Endothelial cell of umbilical vein (primary cell): ENCODE results near the gene RPS28. TPM values are rescaled to one million over a fixed set of nuclear protein-coding genes. Genes with fewer than 3 reads are reported as not detected.

ENCODE experiments used
- BruUV-seq: library from RNA; stranded (reverse); fragments of 400-500 nt; replicated peaks from 2 replicates; lab custom pipeline; 2021; lab: Mats Ljungman, UMichigan
- CTCF ChIA-PET: fragments of 300-600, 350-600 bp; sonication (Branson Sonifier 250); formaldehyde crosslinking; loops from one replicate; lab custom pipeline; 2021; ENCODE audit warnings: antibody characterized with exemption, inconsistent platforms; lab: Charles Lee
- POLR2A ChIA-PET: fragments of 300-600, 350-600 bp; sonication (Branson Sonifier 250); formaldehyde crosslinking; loops from one replicate; lab custom pipeline; 2021; ENCODE audit warnings: antibody characterized with exemption, inconsistent platforms; lab: Charles Lee
- DNase-seq: peaks from one replicate; pipeline ENCODE4 v3.0.0-alpha.2; 2011; ENCODE audit warnings: low read depth, low spot score
- FAIRE-seq: peaks from 2 replicates; lab custom pipeline; 2011; peaks lifted over from hg19 to GRCh38; lab: Jason Lieb, UNC
- H2AFZ ChIP-seq: 2 replicates; pipeline ENCODE4 v1.6.0; 2012; ENCODE audit warnings: low read depth, low read length, control low read depth, inconsistent platforms
- H3K27ac ChIP-seq: 2 replicates; pipeline ENCODE4 v1.5.1; 2011; ENCODE audit warnings: low read depth, mild to moderate bottlenecking, control low read depth, low read length, moderate library complexity; ENCODE audit not compliant: insufficient read depth
- H3K27me3 ChIP-seq, 2 experiments: 2 replicates each; pipeline versions ENCODE4 v1.6.0 to v1.6.1; 2011; ENCODE audit warnings: low read length in 2 of 2, mixed read lengths in 1 of 2; ENCODE audit not compliant: control insufficient read depth in 2 of 2, insufficient read depth in 2 of 2
- H3K36me3 ChIP-seq, 2 experiments: 2 replicates in 1 of 2; 3 replicates in 1 of 2; pipeline ENCODE4 v1.5.1; 2011; ENCODE audit warnings: low read length in 2 of 2, mild to moderate bottlenecking in 1 of 2, moderate library complexity in 1 of 2; ENCODE audit not compliant: control insufficient read depth in 2 of 2, insufficient read depth in 2 of 2; ENCODE audit errors: extremely low read depth in 1 of 2
- H3K4me1 ChIP-seq: 3 replicates; pipeline ENCODE4 v1.5.1; 2011; ENCODE audit warnings: mild to moderate bottlenecking, low read length; ENCODE audit not compliant: control insufficient read depth, insufficient read depth; ENCODE audit errors: extremely low read depth
- H3K4me2 ChIP-seq: 2 replicates; pipeline ENCODE4 v1.6.1; 2011; ENCODE audit warnings: low read length, control low read depth, mixed read lengths; ENCODE audit not compliant: insufficient read depth
- H3K4me3 ChIP-seq, 3 experiments: fragments of 200-600 bp in 1 of 3; sonication (generic), shearing (Covaris generic) in 1 of 3; replicated peaks in 1 of 3; 2 replicates each; pipeline ENCODE4 v1.5.1; 2011 to 2016; ENCODE audit warnings: control low read depth in 3 of 3, low read length in 3 of 3, mild to moderate bottlenecking in 2 of 3, inconsistent platforms in 1 of 3, low read depth in 1 of 3, moderate library complexity in 1 of 3; ENCODE audit not compliant: insufficient read depth in 1 of 3
- H3K79me2 ChIP-seq: 2 replicates; pipeline ENCODE4 v1.6.0; 2012; ENCODE audit warnings: low read length, inconsistent platforms; ENCODE audit not compliant: control insufficient read depth, insufficient read depth
- H3K9ac ChIP-seq: replicated peaks from 2 replicates; pipeline ENCODE3; 2011; ENCODE audit warnings: low read length, control low read depth; ENCODE audit not compliant: insufficient read depth; ENCODE audit errors: extremely low read depth
- H3K9me1 ChIP-seq: replicated peaks from 3 replicates; pipeline ENCODE4 v1.6.0; 2011; ENCODE audit warnings: mild to moderate bottlenecking, low read length; ENCODE audit not compliant: control insufficient read depth, insufficient read depth; ENCODE audit errors: extremely low read depth
- H3K9me3 ChIP-seq: replicated peaks from 2 replicates; pipeline ENCODE4 v1.5.1; 2012; ENCODE audit warnings: low read length, inconsistent platforms; ENCODE audit not compliant: control insufficient read depth, insufficient read depth
- H4K20me1 ChIP-seq: replicated peaks from 2 replicates; pipeline ENCODE3; 2011; ENCODE audit warnings: mild to moderate bottlenecking, low read length; ENCODE audit not compliant: control insufficient read depth, insufficient read depth; ENCODE audit errors: extremely low read depth
- CTCF ChIP-seq, 2 donors: IDR thresholded peaks; 1 replicate in 1 of 2; 2 replicates in 1 of 2; pipeline ENCODE4 v1.5.1; 2011; ENCODE audit warnings: low read length in 2 of 2, mild to moderate bottlenecking in 2 of 2, moderate library complexity in 2 of 2, control low read depth in 1 of 2, inconsistent platforms in 1 of 2, low read depth in 1 of 2; ENCODE audit not compliant: insufficient read depth in 1 of 2; ENCODE audit errors: extremely low read depth in 1 of 2
- EZH2 ChIP-seq: IDR thresholded peaks from 2 replicates; pipeline ENCODE4 v1.6.1; 2012; ENCODE audit warnings: borderline replicate concordance, low read depth, mild to moderate bottlenecking, moderate library complexity, low read length, inconsistent platforms; ENCODE audit not compliant: severe bottlenecking
- FOS ChIP-seq: IDR thresholded peaks from 2 replicates; pipeline ENCODE4 v1.6.1; 2011; ENCODE audit warnings: mild to moderate bottlenecking, low read length, moderate library complexity, borderline replicate concordance; ENCODE audit not compliant: insufficient read depth
- GATA2 ChIP-seq: IDR thresholded peaks from 2 replicates; pipeline ENCODE4 v1.7.0; 2011; ENCODE audit warnings: low read depth, mild to moderate bottlenecking, moderate library complexity, mixed read lengths, low read length; ENCODE audit not compliant: insufficient read length, insufficient read depth
- JUN ChIP-seq: IDR thresholded peaks from 2 replicates; pipeline ENCODE4 v1.6.1; 2011; ENCODE audit warnings: borderline replicate concordance, low read depth; ENCODE audit not compliant: insufficient read length, insufficient read depth
- MYC ChIP-seq: IDR thresholded peaks from one replicate; pipeline ENCODE4 v1.6.1; 2011; ENCODE audit warnings: mild to moderate bottlenecking, low read depth, low read length
- POLR2A ChIP-seq: IDR thresholded peaks from 2 replicates; pipeline ENCODE4 v1.6.1; 2012; ENCODE audit warnings: low read depth, mild to moderate bottlenecking, control low read depth, low read length
- POLR2AphosphoS5 ChIP-seq: IDR thresholded peaks from 2 replicates; pipeline ENCODE4 v1.6.1; 2012; ENCODE audit warnings: low read depth, mild to moderate bottlenecking, control low read depth, low read length, moderate library complexity; ENCODE audit not compliant: insufficient read depth
- dilution Hi-C: fragments of 300-500 bp; cut with MboI; formaldehyde crosslinking; loops from one replicate; pipeline ENCODE4 v1.15.0; 2019; ENCODE audit warnings: low sequenced_read_pairs; ENCODE audit not compliant: extremely low pct_ligation_motif_present
- intact Hi-C: fragments of 100-400 bp; cut with micrococcal nuclease; formaldehyde crosslinking; loops from one replicate; pipeline ENCODE4 v1.10.0; 2022
- polyA plus RNA-seq, 4 experiments: library from polyadenylated mRNA; depleted of rRNA in 3 of 4; stranded (reverse) in 3 of 4; unstranded in 1 of 4; fragments of >200 nt; gene quantifications; 2 replicates each; pipeline versions ENCODE4 v1.2.1 to v1.2.3, GENCODE V29; 2011 to 2012; ENCODE audit warnings: missing spikeins in 1 of 4
- total RNA-seq: library from RNA; stranded (reverse); gene quantifications from 2 replicates; pipeline ENCODE4 v1.2.3, GENCODE V29; 2021
- TF ChIP-seq, protein P1 (sequence below): IDR thresholded peaks from 2 replicates; pipeline ENCODE4 v1.6.1; 2011; ENCODE audit not compliant: insufficient read depth, insufficient read length

The RPS28 gene
- total and polyA plus RNA-seq, 2 donors (not counting 3 experiments of a cell fraction or from before 2014, with no cell fraction given), result 865 to 1,664 TPM

GRCh38 chr19:8329996-8330395, 8.7 kb downstream of the RPS28 start:
- DNase-seq (no peak), FAIRE-seq (no peak)
- no peak overlapping the region for H2AFZ ChIP-seq
- H3K4me1 ChIP-seq, result no peaks in the 10 kb centered on the region
- no peaks in the 10 kb centered on the region for H3K9me1 ChIP-seq
- no TSS peak for BruUV-seq
- H3K9me3 ChIP-seq, result no peaks in the 10 kb centered on the region
- H3K79me2 ChIP-seq, result no peaks in the 10 kb centered on the region
- H3K36me3 ChIP-seq, result peaks cover 3 to 20% of the 10 kb centered on the region in 2 experiments
- H4K20me1 ChIP-seq, result no peaks in the 10 kb centered on the region
- dilution Hi-C loops (no loop called here), intact Hi-C loops (no loop called here)
- H3K9ac ChIP-seq, result no peak overlapping the region
- POLR2A ChIA-PET, result no interaction called here
- no peaks in the 10 kb centered on the region for H3K27me3 ChIP-seq
- CTCF ChIA-PET, result no interaction called here
- H3K27ac ChIP-seq, result no peak overlapping the region
- H3K4me3 ChIP-seq, result no peak overlapping the region
- TF ChIP-seq JUN (no peak), POLR2AphosphoS5 (no peak), CTCF (IDR thresholded peaks at IDR 0.05; ENCODE audit: extremely low read depth in 1 of 2, insufficient read depth in 1 of 2, low read depth in 1 of 2, low read length in 2 of 2) (no peak), GATA2 (no peak), FOS (no peak), POLR2A (no peak), EZH2 (no peak), MYC (no peak)
- TF ChIP-seq, protein P1, sequence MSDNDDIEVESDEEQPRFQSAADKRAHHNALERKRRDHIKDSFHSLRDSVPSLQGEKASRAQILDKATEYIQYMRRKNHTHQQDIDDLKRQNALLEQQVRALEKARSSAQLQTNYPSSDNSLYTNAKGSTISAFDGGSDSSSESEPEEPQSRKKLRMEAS, result no peak
- H3K4me2 ChIP-seq, result no peak overlapping the region
